ENCODE measurements around the gene FKBP4. TPM values are rescaled to one million over a fixed set of nuclear protein-coding genes. Genes with fewer than 3 reads are reported as not detected.
A peak's percentile ranks its signal among the peaks of the same experiment; 100 is the strongest.

FKBP4 gene
- total RNA-seq, result 10 to 100 TPM; 28.7 to 53.3 (median 36.7) TPM

GRCh38 chr12:2794736-2795289 is at the start of gene FKBP4:
FKBP4 (plus strand) TSS chr12:2794970; CDS start chr12:2795140, 170 bp downstream.
- H3K27me3 ChIP-seq, result no peaks in the 10 kb centered on the region
- 0% methylated on average over 14 of the region's 63 CpGs for WGBS

GRCh38 chr12:2745655-2746054 is 49.1 kb upstream of the FKBP4 start:
- intact Hi-C loops (cut with DNase I), result no loop called here

More at GRCh38 chr12:2794736-2795289, at the start of gene FKBP4:
- no peak for TF ChIP-seq EP300 (IDR thresholded peaks at IDR 0.05)
- TF ChIP-seq POLR2A (IDR thresholded peaks at IDR 0.05; ENCODE audit: low read depth), result peak; percentile 57
- TF ChIP-seq POLR2AphosphoS5 (IDR thresholded peaks at IDR 0.05), result peak; percentile 88 to 89
- TF ChIP-seq CTCF (IDR thresholded peaks at IDR 0.05), result peak in 1 of 3 experiments; percentile 5
- DNase-seq (ENCODE audit: extremely low spot score), result peak; percentile 97
- Histone ChIP-seq H3K36me3 (peaks cover 21 to 30% (median 26%) of the 10 kb centered on the region in 4 donors), H3K4me1 (peaks cover 21 to 36% (median 32%) of the 10 kb centered on the region in 4 donors), H3K4me3 (peak within 1 kb of the TSS; percentile 86 to 96 (median 92)), H3K27ac (replicated peaks in 1 of 4) (peak within 1 kb of the TSS; percentile 85 to 90 (median 88)), H3K9me3 (no peaks in the 10 kb centered on the region)
- intact Hi-C loops (cut with DNase I), result no loop called here

GRCh38 chr12:2749580-2749979 is 45.2 kb upstream of the FKBP4 start:
- peak; percentile 4 for DNase-seq (ENCODE audit: extremely low spot score)
- H3K36me3 ChIP-seq, result no peaks in the 10 kb centered on the region
- WGBS, result 48% methylated on average over 9 of the region's 11 CpGs
- H3K4me1 ChIP-seq, result peaks cover 0 to 10% (median 1%) of the 10 kb centered on the region in 4 donors
- TF ChIP-seq POLR2AphosphoS5 (IDR thresholded peaks at IDR 0.05), result no peak
- TF ChIP-seq CTCF (IDR thresholded peaks at IDR 0.05), result no peak
- TF ChIP-seq EP300 (IDR thresholded peaks at IDR 0.05), result no peak
- TF ChIP-seq POLR2A (IDR thresholded peaks at IDR 0.05; ENCODE audit: low read depth), result no peak
- H3K27ac ChIP-seq (replicated peaks in 1 of 4), result no peak overlapping the region
- intact Hi-C loops (cut with DNase I), result no loop called here
- H3K4me3 ChIP-seq, result no peak overlapping the region
- peaks cover 0 to 21% (median 0%) of the 10 kb centered on the region in 4 donors for H3K27me3 ChIP-seq
- no peaks in the 10 kb centered on the region for H3K9me3 ChIP-seq

More at GRCh38 chr12:2745655-2746054, 49.1 kb upstream of the FKBP4 start:
- Histone ChIP-seq H3K4me1 (no peaks in the 10 kb centered on the region), H3K27ac (replicated peaks in 1 of 4) (no peak overlapping the region), H3K9me3 (no peaks in the 10 kb centered on the region), H3K27me3 (peaks cover 0 to 14% (median 0%) of the 10 kb centered on the region in 4 donors), H3K36me3 (no peaks in the 10 kb centered on the region), H3K4me3 (no peak overlapping the region)
- no peak for DNase-seq (ENCODE audit: extremely low spot score)
- TF ChIP-seq CTCF (IDR thresholded peaks at IDR 0.05), result no peak
- TF ChIP-seq POLR2AphosphoS5 (IDR thresholded peaks at IDR 0.05), result no peak
- TF ChIP-seq POLR2A (IDR thresholded peaks at IDR 0.05; ENCODE audit: low read depth), result no peak
- TF ChIP-seq EP300 (IDR thresholded peaks at IDR 0.05), result no peak
- WGBS, result 51% methylated on average over 2 of the region's 2 CpGs

GRCh38 chr12:2750185-2750584 is 44.6 kb upstream of the FKBP4 start:
- Histone ChIP-seq H3K36me3 (no peaks in the 10 kb centered on the region), H3K27me3 (peaks cover 0 to 21% (median 0%) of the 10 kb centered on the region in 4 donors), H3K4me3 (no peak overlapping the region), H3K9me3 (no peaks in the 10 kb centered on the region), H3K4me1 (peaks cover 0 to 10% (median 1%) of the 10 kb centered on the region in 4 donors), H3K27ac (replicated peaks in 1 of 4) (no peak overlapping the region)
- 61% methylated on average over 6 of the region's 7 CpGs for WGBS
- no peak for TF ChIP-seq EP300 (IDR thresholded peaks at IDR 0.05)
- no peak for TF ChIP-seq CTCF (IDR thresholded peaks at IDR 0.05)
- TF ChIP-seq POLR2AphosphoS5 (IDR thresholded peaks at IDR 0.05), result no peak
- no peak for TF ChIP-seq POLR2A (IDR thresholded peaks at IDR 0.05; ENCODE audit: low read depth)
- intact Hi-C loops (cut with DNase I), result no loop called here
- peak; percentile 4 for DNase-seq (ENCODE audit: extremely low spot score)
